Caco-2 (cell line): Measurements from ENCODE around the gene EXOSC1. TPM values are rescaled to one million over a fixed set of nuclear protein-coding genes. Genes with fewer than 3 reads are reported as not detected.
"Not testable (repeated sequence)": the region's sequence is repeated elsewhere in the genome, so short reads cannot be mapped to it uniquely, and the experiment has no call there.

ENCODE experiments used
- BruUV-seq: library from RNA; stranded (reverse); fragments of 400-500 nt; replicated peaks from 2 replicates; lab custom pipeline; 2021; lab: Mats Ljungman, UMichigan
- CTCF ChIA-PET: fragments of 300-600 bp; sonication (Branson Sonifier 250); formaldehyde crosslinking; loops from one replicate; lab custom pipeline; 2022; ENCODE audit warnings: antibody characterized with exemption; lab: Charles Lee
- POLR2A ChIA-PET: fragments of 300-600 bp; sonication (Branson Sonifier 250); formaldehyde crosslinking; loops from one replicate; lab custom pipeline; 2022; ENCODE audit warnings: antibody characterized with exemption; lab: Charles Lee
- DNase-seq, 2 experiments: peaks; one replicate each; pipeline versions ENCODE4 v3.0.0 to v3.0.0-alpha.2; 2020 to 2022
- H3K27me3 ChIP-seq: replicated peaks from 2 replicates; pipeline ENCODE4 v1.6.0; 2011; ENCODE audit warnings: low read length; ENCODE audit not compliant: control insufficient read depth, insufficient read depth
- H3K36me3 ChIP-seq: 2 replicates; pipeline ENCODE4 v1.5.1; 2011; ENCODE audit warnings: low read length; ENCODE audit not compliant: control insufficient read depth, insufficient read depth
- H3K4me1 ChIP-seq: fragments of 250-450 bp; sonication (Bioruptor Pico); 2 replicates; pipeline ENCODE4 v1.5.1; 2020; ENCODE audit warnings: mild to moderate bottlenecking
- H3K4me3 ChIP-seq: 2 replicates; pipeline ENCODE4 v1.5.1; 2011; ENCODE audit warnings: low read depth, mild to moderate bottlenecking, control low read depth, low read length
- H3K9me3 ChIP-seq: fragments of 250-450 bp; sonication (Bioruptor Pico); 2 replicates; pipeline ENCODE4 v1.5.1; 2020; ENCODE audit warnings: mild to moderate bottlenecking, moderate library complexity
- H3K27ac Mint-ChIP-seq: one replicate; pipeline ENCODE4 v1.8.0; 2022; ENCODE audit warnings: mixed read lengths; ENCODE audit not compliant: unreplicated experiment
- H3K27me3 Mint-ChIP-seq: one replicate; pipeline ENCODE4 v1.8.0; 2022; ENCODE audit warnings: mixed read lengths; ENCODE audit not compliant: insufficient read depth, unreplicated experiment
- H3K36me3 Mint-ChIP-seq: one replicate; pipeline ENCODE4 v1.8.0; 2022; ENCODE audit warnings: mild to moderate bottlenecking, mixed read lengths; ENCODE audit not compliant: insufficient read depth, unreplicated experiment
- H3K4me1 Mint-ChIP-seq: one replicate; pipeline ENCODE4 v1.8.0; 2022; ENCODE audit warnings: low read depth, mixed read lengths; ENCODE audit not compliant: unreplicated experiment
- H3K4me3 Mint-ChIP-seq: one replicate; pipeline ENCODE4 v1.8.0; 2022; ENCODE audit warnings: mild to moderate bottlenecking, moderate library complexity, mixed read lengths; ENCODE audit not compliant: unreplicated experiment
- H3K9me3 Mint-ChIP-seq: one replicate; pipeline ENCODE4 v1.8.0; 2022; ENCODE audit warnings: mixed read lengths; ENCODE audit not compliant: unreplicated experiment
- CTCF ChIP-seq, 2 experiments: fragments of 200-600 bp in 1 of 2; IDR thresholded peaks; 1 replicate in 1 of 2; 2 replicates in 1 of 2; pipeline versions ENCODE4 v1.5.1 to v1.8.0; 2011 to 2022; ENCODE audit warnings: antibody characterized with exemption in 1 of 2, control low read depth in 1 of 2, inconsistent platforms in 1 of 2, low read depth in 1 of 2, low read length in 1 of 2, mild to moderate bottlenecking in 1 of 2, moderate library complexity in 1 of 2; ENCODE audit not compliant: insufficient read depth in 1 of 2, severe bottlenecking in 1 of 2, unreplicated experiment in 1 of 2
- intact Hi-C: fragments of 100-400 bp; cut with micrococcal nuclease; formaldehyde crosslinking; loops from one replicate; pipeline ENCODE4 v1.10.0; 2022; ENCODE audit not compliant: unreplicated experiment
- total RNA-seq: library from RNA; stranded (reverse); gene quantifications from 2 replicates; pipeline ENCODE4 v1.2.3, GENCODE V29; 2022

Gene EXOSC1
- total RNA-seq, 1 experiment from 2014 or later: 84.7 TPM

- Mint-ChIP-seq H3K4me3 (peak within 1 kb of the TSS; percentile 75), H3K27me3 (no peaks in the 10 kb centered on the region), H3K36me3 (peaks cover 56% of the 10 kb centered on the region), H3K4me1 (no peaks in the 10 kb centered on the region), H3K9me3 (no peaks in the 10 kb centered on the region), H3K27ac (peak within 1 kb of the TSS; percentile 83)
- Histone ChIP-seq H3K27me3 (no peaks in the 10 kb centered on the region), H3K4me3 (peak within 1 kb of the TSS; percentile 83), H3K36me3 (peaks cover 5% of the 10 kb centered on the region), H3K9me3 (no peaks in the 10 kb centered on the region), H3K4me1 (peaks cover 12% of the 10 kb centered on the region)
- TF ChIP-seq CTCF (IDR thresholded peaks at IDR 0.05; ENCODE audit: insufficient read depth in 1 of 2, low read depth in 1 of 2, low read length in 1 of 2, severe bottlenecking in 1 of 2, unreplicated experiment in 1 of 2): peak; percentile 54 to 91
- peak; percentile 94 to 98 for DNase-seq
- intact Hi-C loops: loop anchor here (1.0 kb wide), 1 partner anchor 19 kb away; no protein-coding TSS in a partner anchor
- CTCF ChIA-PET: interaction anchor here (0.6 to 1.3 kb wide), 2 partner anchors 18 to 882 kb away, joined by 3 to 4 read pairs; no protein-coding TSS in a partner anchor
- TSS peak; percentile 40 for BruUV-seq
- POLR2A ChIA-PET: no interaction called here
Observed at GRCh38 chr10:97425964-97426775, 19.6 kb downstream of the EXOSC1 start, which contains the start of gene PGAM1. Gene PGAM1, plus strand, starts transcription at chr10:97426191. Its CDS starts 117 bp downstream, at chr10:97426308.

- not testable (repeated sequence) for H3K9me3 Mint-ChIP-seq
Observed at GRCh38 chr10:97423757-97424098, 22.1 kb downstream of the EXOSC1 start.

GRCh38 chr10:97416565-97416964 lies 29.2 kb downstream of the EXOSC1 start:
- no peaks in the 10 kb centered on the region for H3K36me3 ChIP-seq
- no peak for TF ChIP-seq CTCF (IDR thresholded peaks at IDR 0.05; ENCODE audit: insufficient read depth in 1 of 2, low read depth in 1 of 2, low read length in 1 of 2, severe bottlenecking in 1 of 2, unreplicated experiment in 1 of 2)
- Mint-ChIP-seq H3K36me3 (no peaks in the 10 kb centered on the region), H3K4me3 (no peak overlapping the region), H3K9me3 (no peaks in the 10 kb centered on the region), H3K27ac (no peak overlapping the region), H3K27me3 (no peaks in the 10 kb centered on the region), H3K4me1 (peaks cover 14% of the 10 kb centered on the region)
- intact Hi-C loops: no loop called here
- DNase-seq: no peak
- H3K4me3 ChIP-seq: no peak overlapping the region
- peaks cover 9% of the 10 kb centered on the region for H3K4me1 ChIP-seq
- no TSS peak for BruUV-seq
- no peaks in the 10 kb centered on the region for H3K27me3 ChIP-seq
- H3K9me3 ChIP-seq: no peaks in the 10 kb centered on the region
- POLR2A ChIA-PET: no interaction called here
- CTCF ChIA-PET: no interaction called here

More at GRCh38 chr10:97423757-97424098, 22.1 kb downstream of the EXOSC1 start:
- H3K4me1 ChIP-seq: peaks cover 12% of the 10 kb centered on the region
- H3K4me3 ChIP-seq, H3K4me3 Mint-ChIP-seq, H3K36me3 ChIP-seq, BruUV-seq, DNase-seq, H3K27me3 ChIP-seq, H3K27ac Mint-ChIP-seq, H3K27me3 Mint-ChIP-seq, H3K4me1 Mint-ChIP-seq, H3K9me3 ChIP-seq, CTCF ChIA-PET, POLR2A ChIA-PET, intact Hi-C loops: not testable (repeated sequence)
- peaks cover 31% of the 10 kb centered on the region for H3K36me3 Mint-ChIP-seq
